ENCODE data around the gene ATF4.

The ATF4 gene

DNA sequence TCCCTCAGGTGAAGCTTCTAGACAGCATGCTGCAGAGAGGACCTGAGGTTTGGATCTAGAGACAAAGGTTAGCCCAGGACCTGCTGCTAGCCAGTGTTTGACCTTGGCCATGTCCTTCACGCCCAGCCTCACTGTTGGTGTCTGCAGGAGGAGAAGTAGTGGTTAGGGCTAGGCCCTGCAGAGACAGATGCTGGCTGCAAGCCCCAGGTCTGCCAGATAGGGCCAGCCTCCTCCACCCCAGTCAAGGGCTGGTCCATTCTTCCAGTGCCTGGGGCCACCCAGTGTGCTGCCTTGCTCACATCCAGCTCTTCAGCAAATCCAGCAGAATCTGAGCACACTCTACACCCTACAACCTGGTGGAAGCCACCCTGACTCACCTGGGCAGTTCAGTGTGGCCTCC, 39.8 kb upstream of the ATF4 start:
- Mint-ChIP-seq H3K27me3 (no peaks in the 10 kb centered on the region), H3K4me1 (peaks cover 6% of the 10 kb centered on the region), H3K9me3 (no peaks in the 10 kb centered on the region), H3K36me3 (ENCODE audit: insufficient read depth) (no peaks in the 10 kb centered on the region), H3K4me3 (no peak overlapping the region), H3K27ac (ENCODE audit: low read depth) (no peak overlapping the region)
- DNase-seq (ENCODE audit: low spot score in 2 of 2) (no peak), ATAC-seq (replicated peaks; ENCODE audit: extremely low read depth, poor library complexity, severe bottlenecking) (no peak)

GRCh38 chr22:39481054-39481453, 39.3 kb upstream of the ATF4 start:
- peaks cover 6% of the 10 kb centered on the region for H3K4me1 Mint-ChIP-seq
- H3K9me3 Mint-ChIP-seq, result no peaks in the 10 kb centered on the region
- ATAC-seq (replicated peaks; ENCODE audit: extremely low read depth, poor library complexity, severe bottlenecking) (no peak), DNase-seq (ENCODE audit: low spot score in 2 of 2) (no peak)
- no peak overlapping the region for H3K27ac Mint-ChIP-seq (ENCODE audit: low read depth)
- H3K36me3 Mint-ChIP-seq (ENCODE audit: insufficient read depth), result no peaks in the 10 kb centered on the region
- no peaks in the 10 kb centered on the region for H3K27me3 Mint-ChIP-seq
- no peak overlapping the region for H3K4me3 Mint-ChIP-seq

- ATAC-seq (replicated peaks; ENCODE audit: extremely low read depth, poor library complexity, severe bottlenecking), result no peak
- H3K4me1 Mint-ChIP-seq, result peaks cover 6% of the 10 kb centered on the region
- H3K27me3 Mint-ChIP-seq, result no peaks in the 10 kb centered on the region
- H3K4me3 Mint-ChIP-seq, result no peak overlapping the region
- no peaks in the 10 kb centered on the region for H3K36me3 Mint-ChIP-seq (ENCODE audit: insufficient read depth)
- H3K9me3 Mint-ChIP-seq, result no peaks in the 10 kb centered on the region
- H3K27ac Mint-ChIP-seq (ENCODE audit: low read depth), result no peak overlapping the region
- DNase-seq (ENCODE audit: low spot score in 2 of 2), result no peak
Measured at GRCh38 chr22:39481595-39481994, 38.8 kb upstream of the ATF4 start.

DNA sequence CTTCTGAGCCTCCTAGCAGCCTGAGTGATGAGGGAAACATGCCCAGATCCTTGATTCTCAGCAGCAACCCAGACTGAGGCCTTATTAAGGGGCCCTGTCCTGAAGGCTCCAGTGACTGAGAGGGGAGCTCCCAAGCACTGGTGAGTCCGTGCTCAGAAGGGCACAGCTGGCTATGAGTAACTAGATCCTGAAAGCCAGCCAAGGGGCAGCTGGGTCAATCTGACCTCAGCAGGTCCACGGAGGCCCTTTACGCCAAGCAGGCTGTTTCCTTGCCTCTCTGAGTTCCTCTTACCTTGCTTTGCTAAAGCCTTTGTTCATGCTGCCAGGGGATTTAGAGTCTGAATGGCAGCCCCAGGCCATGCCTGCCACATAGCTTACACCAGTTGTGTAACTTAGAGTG, 37.6 kb upstream of the ATF4 start:
- Mint-ChIP-seq H3K9me3 (no peaks in the 10 kb centered on the region), H3K27ac (ENCODE audit: low read depth) (no peak overlapping the region), H3K4me1 (peaks cover 6% of the 10 kb centered on the region), H3K4me3 (no peak overlapping the region), H3K27me3 (no peaks in the 10 kb centered on the region), H3K36me3 (ENCODE audit: insufficient read depth) (no peaks in the 10 kb centered on the region)
- DNase-seq (ENCODE audit: low spot score in 2 of 2) (no peak), ATAC-seq (replicated peaks; ENCODE audit: extremely low read depth, poor library complexity, severe bottlenecking) (no peak)

- Mint-ChIP-seq H3K4me1 (peaks cover 6% of the 10 kb centered on the region), H3K4me3 (no peak overlapping the region), H3K27ac (ENCODE audit: low read depth) (no peak overlapping the region), H3K9me3 (no peaks in the 10 kb centered on the region), H3K27me3 (no peaks in the 10 kb centered on the region), H3K36me3 (ENCODE audit: insufficient read depth) (no peaks in the 10 kb centered on the region)
- ATAC-seq (replicated peaks; ENCODE audit: extremely low read depth, poor library complexity, severe bottlenecking) (no peak), DNase-seq (ENCODE audit: low spot score in 2 of 2) (no peak)
Measured at GRCh38 chr22:39486951-39487825, 33.2 kb upstream of the ATF4 start.

DNA sequence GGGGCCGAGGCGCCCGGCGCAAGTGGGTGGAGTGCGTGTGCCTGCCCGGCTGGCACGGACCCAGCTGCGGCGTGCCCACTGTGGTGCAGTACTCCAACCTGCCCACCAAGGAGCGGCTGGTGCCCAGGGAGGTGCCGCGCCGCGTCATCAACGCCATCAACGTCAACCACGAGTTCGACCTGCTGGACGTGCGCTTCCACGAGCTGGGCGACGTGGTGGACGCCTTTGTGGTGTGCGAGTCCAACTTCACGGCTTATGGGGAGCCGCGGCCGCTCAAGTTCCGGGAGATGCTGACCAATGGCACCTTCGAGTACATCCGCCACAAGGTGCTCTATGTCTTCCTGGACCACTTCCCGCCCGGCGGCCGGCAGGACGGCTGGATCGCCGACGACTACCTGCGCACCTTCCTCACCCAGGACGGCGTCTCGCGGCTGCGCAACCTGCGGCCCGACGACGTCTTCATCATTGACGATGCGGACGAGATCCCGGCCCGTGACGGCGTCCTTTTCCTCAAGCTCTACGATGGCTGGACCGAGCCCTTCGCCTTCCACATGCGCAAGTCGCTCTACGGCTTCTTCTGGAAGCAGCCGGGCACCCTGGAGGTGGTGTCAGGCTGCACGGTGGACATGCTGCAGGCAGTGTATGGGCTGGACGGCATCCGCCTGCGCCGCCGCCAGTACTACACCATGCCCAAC, 32.4 kb upstream of the ATF4 start:
- ATAC-seq (replicated peaks; ENCODE audit: extremely low read depth, poor library complexity, severe bottlenecking) (no peak), DNase-seq (ENCODE audit: low spot score in 2 of 2) (no peak)
- Mint-ChIP-seq H3K27ac (ENCODE audit: low read depth) (no peak overlapping the region), H3K9me3 (no peaks in the 10 kb centered on the region), H3K4me3 (no peak overlapping the region), H3K27me3 (no peaks in the 10 kb centered on the region), H3K4me1 (peaks cover 7% of the 10 kb centered on the region), H3K36me3 (ENCODE audit: insufficient read depth) (no peaks in the 10 kb centered on the region)

DNA sequence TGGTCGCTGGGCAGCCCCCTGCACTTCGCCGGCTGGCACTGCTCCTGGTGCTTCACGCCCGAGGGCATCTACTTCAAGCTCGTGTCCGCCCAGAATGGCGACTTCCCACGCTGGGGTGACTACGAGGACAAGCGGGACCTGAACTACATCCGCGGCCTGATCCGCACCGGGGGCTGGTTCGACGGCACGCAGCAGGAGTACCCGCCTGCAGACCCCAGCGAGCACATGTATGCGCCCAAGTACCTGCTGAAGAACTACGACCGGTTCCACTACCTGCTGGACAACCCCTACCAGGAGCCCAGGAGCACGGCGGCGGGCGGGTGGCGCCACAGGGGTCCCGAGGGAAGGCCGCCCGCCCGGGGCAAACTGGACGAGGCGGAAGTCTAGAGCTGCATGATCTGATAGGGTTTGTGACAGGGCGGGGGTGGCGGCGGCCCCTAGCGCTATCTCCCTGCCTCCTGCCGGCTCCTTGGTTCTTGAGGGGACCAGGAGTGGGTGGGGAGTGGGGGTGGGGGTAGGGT, 31.7 kb upstream of the ATF4 start:
- H3K27ac Mint-ChIP-seq (ENCODE audit: low read depth), result no peak overlapping the region
- H3K36me3 Mint-ChIP-seq (ENCODE audit: insufficient read depth), result no peaks in the 10 kb centered on the region
- H3K27me3 Mint-ChIP-seq, result no peaks in the 10 kb centered on the region
- no peaks in the 10 kb centered on the region for H3K9me3 Mint-ChIP-seq
- no peak overlapping the region for H3K4me3 Mint-ChIP-seq
- peaks cover 13% of the 10 kb centered on the region for H3K4me1 Mint-ChIP-seq
- no peak for DNase-seq (ENCODE audit: low spot score in 2 of 2)
- no peak for ATAC-seq (replicated peaks; ENCODE audit: extremely low read depth, poor library complexity, severe bottlenecking)

DNA sequence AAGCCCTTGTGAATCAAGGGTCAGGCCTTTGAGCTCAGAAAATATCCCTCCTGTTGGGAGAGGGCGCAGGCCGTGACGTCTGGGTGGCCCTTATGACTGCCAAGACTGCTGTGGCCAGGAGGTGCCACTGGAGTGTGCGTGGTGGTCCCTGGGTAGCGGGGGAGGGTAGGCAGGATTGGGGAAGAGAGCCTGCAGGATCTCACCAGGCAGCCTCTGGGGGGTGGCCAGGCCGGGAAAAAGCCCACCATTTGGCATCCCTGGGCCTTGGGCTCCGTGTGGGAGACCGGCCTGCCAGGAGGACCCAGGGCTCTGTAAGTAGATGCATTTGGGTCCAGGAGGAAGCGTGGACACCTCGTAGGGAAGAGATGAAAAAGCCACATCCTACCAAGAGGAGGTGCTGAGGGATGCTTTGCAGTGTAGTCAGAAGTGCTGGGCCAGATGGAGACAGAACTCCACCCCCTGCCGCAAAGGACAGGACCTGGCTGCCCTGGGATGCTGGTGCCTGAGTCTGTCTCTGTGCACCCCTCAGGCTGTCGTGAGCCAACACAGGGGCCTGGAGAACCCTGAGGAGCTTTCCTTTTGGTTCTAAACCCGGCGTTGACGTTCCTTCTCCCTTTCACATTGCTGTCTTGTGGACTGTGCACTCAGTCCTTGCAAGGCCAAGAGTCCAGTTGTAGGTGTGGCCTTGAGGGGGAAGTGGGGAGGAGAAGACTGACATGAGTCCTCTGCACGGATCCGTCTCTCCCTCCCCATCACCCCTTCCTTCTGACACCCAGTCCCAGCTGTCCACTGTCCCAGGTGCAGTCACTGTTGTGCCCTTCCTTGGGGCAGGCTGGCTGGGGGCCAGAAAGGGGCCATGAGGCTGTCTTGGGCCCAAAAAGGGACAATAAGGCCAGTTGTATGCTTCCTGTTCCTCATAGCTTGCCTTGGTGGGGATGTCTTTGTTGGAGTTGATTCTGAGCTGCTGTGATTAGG, 31.0 kb upstream of the ATF4 start:
- Mint-ChIP-seq H3K27me3 (no peaks in the 10 kb centered on the region), H3K27ac (ENCODE audit: low read depth) (no peak overlapping the region), H3K4me3 (no peak overlapping the region), H3K4me1 (peaks cover 13% of the 10 kb centered on the region), H3K9me3 (no peaks in the 10 kb centered on the region), H3K36me3 (ENCODE audit: insufficient read depth) (no peaks in the 10 kb centered on the region)
- ATAC-seq (replicated peaks; ENCODE audit: extremely low read depth, poor library complexity, severe bottlenecking), result no peak
- DNase-seq (ENCODE audit: low spot score in 2 of 2), result no peak

DNA sequence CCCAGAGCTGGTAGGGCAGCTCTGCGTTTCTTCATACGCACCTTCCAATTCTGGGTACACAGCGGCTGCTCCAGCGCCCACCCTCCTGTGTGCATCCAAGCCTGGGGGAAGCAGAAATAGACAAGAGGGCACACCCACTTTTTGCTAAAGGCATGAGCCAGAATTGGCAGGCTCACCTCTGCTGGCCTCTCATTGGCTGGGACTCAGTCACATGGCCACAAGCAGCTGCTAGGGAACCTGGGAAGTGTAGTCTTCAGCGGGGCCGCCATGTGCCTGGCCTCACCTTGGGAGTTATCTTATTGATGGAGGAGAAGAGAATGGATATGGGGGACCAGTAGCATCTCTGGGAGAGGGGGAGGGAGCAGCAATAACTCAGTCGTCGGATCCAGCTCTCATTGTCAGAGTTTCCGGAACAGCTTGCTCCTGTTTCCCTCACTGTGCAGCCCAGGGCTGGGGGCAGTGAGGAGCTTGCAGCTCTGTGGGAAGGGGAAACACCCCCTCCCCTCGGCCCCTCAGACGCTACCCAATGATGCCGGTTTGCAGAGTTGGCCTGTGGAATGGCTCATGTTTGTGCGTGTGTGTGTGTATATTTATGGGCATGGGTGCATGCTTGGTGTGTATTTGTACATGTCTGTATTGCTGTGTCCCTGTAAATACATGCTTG, 30.1 kb upstream of the ATF4 start:
- H3K9me3 Mint-ChIP-seq, result no peaks in the 10 kb centered on the region
- DNase-seq (ENCODE audit: low spot score in 2 of 2), result peak; percentile 49 to 71
- no peak overlapping the region for H3K4me3 Mint-ChIP-seq
- H3K4me1 Mint-ChIP-seq, result peaks cover 18% of the 10 kb centered on the region
- no peak overlapping the region for H3K27ac Mint-ChIP-seq (ENCODE audit: low read depth)
- H3K27me3 Mint-ChIP-seq, result no peaks in the 10 kb centered on the region
- no peaks in the 10 kb centered on the region for H3K36me3 Mint-ChIP-seq (ENCODE audit: insufficient read depth)
- peak; percentile 98 for ATAC-seq (replicated peaks; ENCODE audit: extremely low read depth, poor library complexity, severe bottlenecking)

DNA sequence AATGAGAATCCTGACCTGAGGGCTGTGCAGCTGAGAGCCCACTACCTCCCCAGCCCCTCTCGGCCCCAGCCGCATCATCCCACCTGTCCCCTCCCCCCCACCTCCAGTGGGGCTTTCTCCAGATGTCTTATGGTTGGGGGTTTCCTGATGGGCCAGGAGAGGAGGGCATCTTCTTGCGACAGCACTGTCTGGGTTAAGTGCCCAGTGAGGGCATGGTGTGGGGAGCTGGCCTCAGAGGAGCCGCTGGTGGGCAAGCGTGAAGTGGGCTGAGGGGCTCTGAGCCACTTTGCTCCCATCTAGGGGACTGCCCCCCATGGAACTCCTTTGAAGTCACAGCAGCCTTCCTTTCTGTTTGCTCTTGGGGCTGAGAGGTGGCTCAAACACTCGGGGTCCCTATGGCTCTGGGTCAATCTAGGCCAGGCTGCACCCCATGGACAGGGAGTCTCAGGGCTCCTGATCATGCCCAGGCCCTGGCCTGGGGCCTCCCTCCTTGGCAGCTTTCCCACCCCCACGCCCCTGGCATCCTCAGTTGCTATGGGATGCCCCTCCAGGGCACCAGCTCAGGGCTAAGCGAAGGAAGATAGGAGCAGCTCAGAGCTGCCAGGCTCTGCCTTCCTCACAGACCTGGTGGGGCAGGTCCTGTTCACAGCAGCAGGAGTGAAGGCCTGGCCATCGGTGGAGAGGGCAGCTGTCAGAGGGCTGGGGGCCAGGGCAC, 29.2 kb upstream of the ATF4 start:
- H3K4me1 Mint-ChIP-seq, result peaks cover 18% of the 10 kb centered on the region
- no peaks in the 10 kb centered on the region for H3K27me3 Mint-ChIP-seq
- no peaks in the 10 kb centered on the region for H3K9me3 Mint-ChIP-seq
- H3K4me3 Mint-ChIP-seq, result no peak overlapping the region
- H3K27ac Mint-ChIP-seq (ENCODE audit: low read depth), result no peak overlapping the region
- no peak for DNase-seq (ENCODE audit: low spot score in 2 of 2)
- ATAC-seq (replicated peaks; ENCODE audit: extremely low read depth, poor library complexity, severe bottlenecking), result no peak
- no peaks in the 10 kb centered on the region for H3K36me3 Mint-ChIP-seq (ENCODE audit: insufficient read depth)

- H3K9me3 Mint-ChIP-seq, result no peaks in the 10 kb centered on the region
- no peak overlapping the region for H3K4me3 Mint-ChIP-seq
- no peaks in the 10 kb centered on the region for H3K36me3 Mint-ChIP-seq (ENCODE audit: insufficient read depth)
- H3K4me1 Mint-ChIP-seq, result peaks cover 18% of the 10 kb centered on the region
- H3K27me3 Mint-ChIP-seq, result no peaks in the 10 kb centered on the region
- DNase-seq (ENCODE audit: low spot score in 2 of 2), result no peak
- ATAC-seq (replicated peaks; ENCODE audit: extremely low read depth, poor library complexity, severe bottlenecking), result no peak
- no peak overlapping the region for H3K27ac Mint-ChIP-seq (ENCODE audit: low read depth)
Measured at GRCh38 chr22:39491696-39492095, 28.7 kb upstream of the ATF4 start.
